C4-2B (cell line): ENCODE data around the gene NDFIP2.
A peak's percentile ranks its signal among the peaks of the same experiment; 100 is the strongest.

Experiments
- H3K27ac ChIP-seq: fragments of 450-650 bp; 2 replicates; pipeline ENCODE4 v1.5.1; 2017
- CTCF ChIP-seq: fragments of 450-650 bp; conservative IDR thresholded peaks from 2 replicates; pipeline ENCODE4 v1.5.1; 2017; ENCODE audit warnings: mild to moderate bottlenecking
- ZFX ChIP-seq: fragments of 450-650 bp; IDR thresholded peaks from 2 replicates; pipeline ENCODE4 v1.6.1; 2017

NDFIP2 gene

GRCh38 chr13:79470666-79471065 is 10.3 kb upstream of the NDFIP2 start:
- TF ChIP-seq ZFX (no peak), CTCF (no peak)
- H3K27ac ChIP-seq, result no peak overlapping the region

- no peak for TF ChIP-seq ZFX
- no peak for TF ChIP-seq CTCF
- no peak overlapping the region for H3K27ac ChIP-seq
These were observed 5.4 kb upstream of the NDFIP2 start for GRCh38 chr13:79475569-79475968.

GRCh38 chr13:79477968-79478367 is 3.0 kb upstream of the NDFIP2 start:
- no peak for TF ChIP-seq CTCF
- TF ChIP-seq ZFX, result no peak
- H3K27ac ChIP-seq, result no peak overlapping the region

- H3K27ac ChIP-seq, result no peak overlapping the region
- TF ChIP-seq CTCF, result no peak
- TF ChIP-seq ZFX, result no peak
These were observed 1.1 kb upstream of the NDFIP2 start for GRCh38 chr13:79479882-79480281.

GRCh38 chr13:79481685-79482052 is 714 bp downstream of the NDFIP2 start:
- peak overlapping the region; percentile 95 for H3K27ac ChIP-seq
- TF ChIP-seq ZFX (no peak), CTCF (no peak)

- TF ChIP-seq CTCF (no peak), ZFX (no peak)
- no peak overlapping the region for H3K27ac ChIP-seq
These were observed 1.5 kb downstream of the NDFIP2 start for GRCh38 chr13:79482281-79482970.

- no peak for TF ChIP-seq ZFX
- no peak for TF ChIP-seq CTCF
- H3K27ac ChIP-seq, result no peak overlapping the region
These were observed 2.2 kb downstream of the NDFIP2 start for GRCh38 chr13:79483086-79483706.
